Ishikawa (cell line): ENCODE results near the gene KMT2E.

Source experiments
- EGR1 ChIP-seq: IDR thresholded peaks from 2 replicates; pipeline ENCODE4 v1.6.1; 2012
- EP300 ChIP-seq: IDR thresholded peaks from 2 replicates; pipeline ENCODE4 v1.6.1; 2012; ENCODE audit warnings: borderline replicate concordance
- TCF12 ChIP-seq: IDR thresholded peaks from 2 replicates; pipeline ENCODE4 v1.6.1; 2012; ENCODE audit warnings: low read depth
- TEAD4 ChIP-seq: IDR thresholded peaks from 2 replicates; pipeline ENCODE4 v1.6.1; 2012
- YY1 ChIP-seq: IDR thresholded peaks from 2 replicates; pipeline ENCODE4 v1.6.1; 2012; ENCODE audit warnings: low read depth
- TF ChIP-seq, protein P1 (sequence below): IDR thresholded peaks from 2 replicates; pipeline ENCODE4 v1.6.1; 2012
- TF ChIP-seq, protein P2 (sequence below): IDR thresholded peaks from 2 replicates; pipeline ENCODE4 v1.6.1; 2012

DNA sequence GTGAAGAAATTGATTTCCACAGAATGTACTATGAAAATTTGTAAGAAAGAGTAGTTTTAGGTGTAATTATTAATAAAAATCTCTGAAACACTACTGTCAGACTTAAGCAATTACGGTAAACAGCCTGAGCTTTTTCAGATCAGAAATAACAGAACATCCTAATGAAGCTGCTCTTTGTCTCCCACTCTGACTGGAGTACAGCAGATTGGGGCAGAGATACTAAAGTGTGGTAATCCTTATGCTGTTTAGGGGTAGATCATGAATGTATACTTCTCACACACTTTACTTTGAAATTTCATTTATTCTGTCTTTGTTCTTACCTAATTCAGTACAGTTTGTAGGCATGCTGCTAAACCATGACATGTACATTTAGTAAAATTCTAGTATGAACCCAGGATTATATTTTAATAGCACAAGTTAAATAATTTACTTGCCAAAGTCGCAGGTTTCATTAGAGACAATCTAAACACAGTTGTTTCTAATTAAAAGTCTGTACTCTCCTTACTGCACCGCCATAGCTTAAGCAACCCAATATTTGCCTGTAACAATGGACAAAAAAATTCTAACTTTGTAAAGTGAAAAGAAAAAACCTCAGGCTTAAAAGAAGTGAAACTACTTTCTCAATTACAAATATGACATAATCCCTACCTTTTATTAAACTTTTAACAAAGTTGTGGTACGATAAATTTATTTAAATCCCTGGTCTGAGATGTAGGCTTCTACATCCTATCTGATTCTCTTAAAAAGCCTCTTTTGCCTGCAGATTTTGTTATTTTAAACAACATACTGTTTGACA, 88.8 kb downstream of the KMT2E start:
- TF ChIP-seq, protein P1, sequence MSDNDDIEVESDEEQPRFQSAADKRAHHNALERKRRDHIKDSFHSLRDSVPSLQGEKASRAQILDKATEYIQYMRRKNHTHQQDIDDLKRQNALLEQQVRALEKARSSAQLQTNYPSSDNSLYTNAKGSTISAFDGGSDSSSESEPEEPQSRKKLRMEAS = no peak
- TF ChIP-seq EP300 (no peak), TEAD4 (no peak), EGR1 (no peak), TCF12 (no peak), YY1 (no peak)
- TF ChIP-seq, protein P2, sequence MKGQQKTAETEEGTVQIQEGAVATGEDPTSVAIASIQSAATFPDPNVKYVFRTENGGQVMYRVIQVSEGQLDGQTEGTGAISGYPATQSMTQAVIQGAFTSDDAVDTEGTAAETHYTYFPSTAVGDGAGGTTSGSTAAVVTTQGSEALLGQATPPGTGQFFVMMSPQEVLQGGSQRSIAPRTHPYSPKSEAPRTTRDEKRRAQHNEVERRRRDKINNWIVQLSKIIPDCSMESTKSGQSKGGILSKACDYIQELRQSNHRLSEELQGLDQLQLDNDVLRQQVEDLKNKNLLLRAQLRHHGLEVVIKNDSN = no peak
